K562 (cell line): Measurements from ENCODE around the gene TMEM167A. TPM values are rescaled to one million over a fixed set of nuclear protein-coding genes. Genes with fewer than 3 reads are reported as not detected.

Experiments
- CBX8 ChIP-seq: fragments of 200-600 bp; sonication (generic); IDR thresholded peaks from 2 replicates; pipeline ENCODE4 v1.6.1; 2012; ENCODE audit warnings: borderline replicate concordance, mixed run types, low read depth, mild to moderate bottlenecking, moderate library complexity, mixed read lengths, low read length, control low read depth, inconsistent platforms; ENCODE audit not compliant: poor library complexity, severe bottlenecking; ENCODE audit errors: extremely low read depth
- FOXK1 ChIP-seq: sonication (generic); formaldehyde crosslinking; IDR thresholded peaks from 2 replicates; pipeline ENCODE4 v1.8.0; 2022; ENCODE audit warnings: missing genetic modification reagents, mild to moderate bottlenecking, borderline replicate concordance
- KLF10 ChIP-seq: fragments of 250-450 bp; sonication (Bioruptor Pico); IDR thresholded peaks from 2 replicates; pipeline ENCODE4 v1.6.1; 2021; ENCODE audit warnings: matching md5 sums
- MBD2 ChIP-seq: sonication (generic); IDR thresholded peaks from 2 replicates; pipeline ENCODE4 v1.6.1; 2016; ENCODE audit warnings: low read depth, borderline replicate concordance
- TARDBP ChIP-seq: fragments of 450-650 bp; IDR thresholded peaks from 2 replicates; pipeline ENCODE4 v1.6.1; 2016
- ZC3H8 ChIP-seq: fragments of 450-650 bp; IDR thresholded peaks from 2 replicates; pipeline ENCODE4 v1.6.1; 2017
- ZNF239 ChIP-seq: fragments of 250-450 bp; sonication (Bioruptor Pico); IDR thresholded peaks from 2 replicates; pipeline ENCODE4 v1.4.0; 2020; ENCODE audit warnings: mild to moderate bottlenecking
- polyA plus RNA-seq, 8 experiments: library from polyadenylated mRNA; depleted of rRNA in 4 of 8; stranded (reverse) in 5 of 8; unstranded in 3 of 8; fragments of >200 nt; fragmentation: Nextera tagmentation in 2 of 8; fragmentation: Illumina TruSeq in 1 of 8; extraction: Ambion mirVana in 2 of 8; extraction: Trizol in 1 of 8; gene quantifications; 2 replicates each; pipeline versions ENCODE4 v1.2.1 to v1.2.3, GENCODE V29; 2011 to 2014; ENCODE audit warnings: inconsistent platforms in 1 of 8, missing spikeins in 1 of 8
- total RNA-seq, 7 experiments: library from RNA; depleted of rRNA in 6 of 7; stranded (reverse); fragments of >200 nt in 6 of 7; fragmentation: Illumina TruSeq in 2 of 7; extraction: Trizol in 2 of 7; gene quantifications; 2 replicates each; pipeline versions ENCODE4 v1.2.1 to v1.2.3, GENCODE V29; 2011 to 2021; ENCODE audit warnings: low replicate concordance in 1 of 7
- TF ChIP-seq, protein P1 (sequence below): sonication (generic); formaldehyde crosslinking; IDR thresholded peaks from 2 replicates; pipeline ENCODE4 v1.8.0; 2023; ENCODE audit warnings: missing genetic modification reagents, mild to moderate bottlenecking, borderline replicate concordance
- TF ChIP-seq, protein P2 (sequence below): fragments of 450-650 bp; formaldehyde crosslinking; IDR thresholded peaks from 2 replicates; pipeline ENCODE4 v1.4.0; 2022; ENCODE audit warnings: missing genetic modification characterization
- TF ChIP-seq, protein P3 (sequence below): conservative IDR thresholded peaks from 2 replicates; pipeline ENCODE4 v1.6.1; 2011; ENCODE audit warnings: low read depth, mild to moderate bottlenecking, low read length; ENCODE audit not compliant: control insufficient read depth
- TF ChIP-seq, protein P4 (sequence below): fragments of 450-650 bp; IDR thresholded peaks from 2 replicates; pipeline ENCODE4 v1.6.1; 2018; ENCODE audit warnings: mild to moderate bottlenecking, low read depth; ENCODE audit not compliant: partially characterized antibody
- TF ChIP-seq, protein P5 (sequence below): fragments of 150-350 bp; IDR thresholded peaks from 2 replicates; pipeline ENCODE4 v1.6.1; 2014; ENCODE audit warnings: low read depth, mild to moderate bottlenecking, low read length, borderline replicate concordance

TMEM167A gene
- total and polyA plus RNA-seq, 9 of the 15 experiments (the other 6 are each of a cell fraction or from before 2014, with no cell fraction given): 35.3 to 458 (median 110) TPM

DNA sequence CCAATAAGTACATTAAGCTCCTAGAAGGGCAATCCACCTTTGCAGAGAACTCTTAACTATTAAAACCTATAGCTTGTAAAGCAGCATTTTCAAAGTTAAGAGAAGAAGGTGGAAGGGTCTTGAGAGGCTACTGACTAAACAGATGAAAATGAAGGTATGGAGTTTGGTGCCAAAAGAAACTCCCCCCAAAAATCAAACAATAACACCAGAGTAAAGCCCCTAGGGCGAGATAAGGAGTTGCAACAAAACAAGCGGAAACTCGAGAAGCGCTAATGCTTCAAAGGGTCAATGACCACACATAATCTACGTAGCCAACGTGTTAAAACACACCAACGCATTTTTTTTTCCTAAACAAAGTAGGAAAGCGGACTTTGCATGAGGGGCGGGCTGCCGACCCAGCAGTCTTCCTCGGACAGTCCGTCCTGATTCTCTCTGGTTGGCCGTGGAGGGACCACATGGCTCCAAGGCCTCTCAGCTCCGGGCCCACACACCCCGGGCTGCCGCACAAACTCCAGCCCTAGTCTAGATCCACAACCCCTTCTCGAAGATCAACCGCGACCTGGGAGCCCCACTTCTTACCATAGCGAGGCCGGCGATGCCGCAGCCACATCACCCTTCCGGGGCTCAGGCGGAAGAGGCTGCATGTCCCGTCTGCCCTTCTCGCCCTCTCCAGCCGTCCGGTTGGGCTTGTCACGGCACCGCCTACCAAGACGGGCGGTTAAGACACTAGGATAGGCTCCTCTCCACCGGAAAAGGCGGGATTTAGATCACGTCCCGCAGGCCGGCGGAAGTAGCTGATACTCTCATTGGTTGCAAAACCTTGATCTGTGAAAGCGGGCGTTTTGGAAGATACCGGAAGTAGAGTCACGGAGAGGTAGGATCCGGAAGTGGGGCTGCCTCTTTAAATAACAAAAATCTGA lies at the start of gene TMEM167A, which contains the start of gene XRCC4 (continued):
- no peak for TF ChIP-seq ZC3H8
- no peak for TF ChIP-seq FOXK1 (CRISPR knock-in tag)
- TF ChIP-seq TARDBP: no peak
- TF ChIP-seq, protein P1, sequence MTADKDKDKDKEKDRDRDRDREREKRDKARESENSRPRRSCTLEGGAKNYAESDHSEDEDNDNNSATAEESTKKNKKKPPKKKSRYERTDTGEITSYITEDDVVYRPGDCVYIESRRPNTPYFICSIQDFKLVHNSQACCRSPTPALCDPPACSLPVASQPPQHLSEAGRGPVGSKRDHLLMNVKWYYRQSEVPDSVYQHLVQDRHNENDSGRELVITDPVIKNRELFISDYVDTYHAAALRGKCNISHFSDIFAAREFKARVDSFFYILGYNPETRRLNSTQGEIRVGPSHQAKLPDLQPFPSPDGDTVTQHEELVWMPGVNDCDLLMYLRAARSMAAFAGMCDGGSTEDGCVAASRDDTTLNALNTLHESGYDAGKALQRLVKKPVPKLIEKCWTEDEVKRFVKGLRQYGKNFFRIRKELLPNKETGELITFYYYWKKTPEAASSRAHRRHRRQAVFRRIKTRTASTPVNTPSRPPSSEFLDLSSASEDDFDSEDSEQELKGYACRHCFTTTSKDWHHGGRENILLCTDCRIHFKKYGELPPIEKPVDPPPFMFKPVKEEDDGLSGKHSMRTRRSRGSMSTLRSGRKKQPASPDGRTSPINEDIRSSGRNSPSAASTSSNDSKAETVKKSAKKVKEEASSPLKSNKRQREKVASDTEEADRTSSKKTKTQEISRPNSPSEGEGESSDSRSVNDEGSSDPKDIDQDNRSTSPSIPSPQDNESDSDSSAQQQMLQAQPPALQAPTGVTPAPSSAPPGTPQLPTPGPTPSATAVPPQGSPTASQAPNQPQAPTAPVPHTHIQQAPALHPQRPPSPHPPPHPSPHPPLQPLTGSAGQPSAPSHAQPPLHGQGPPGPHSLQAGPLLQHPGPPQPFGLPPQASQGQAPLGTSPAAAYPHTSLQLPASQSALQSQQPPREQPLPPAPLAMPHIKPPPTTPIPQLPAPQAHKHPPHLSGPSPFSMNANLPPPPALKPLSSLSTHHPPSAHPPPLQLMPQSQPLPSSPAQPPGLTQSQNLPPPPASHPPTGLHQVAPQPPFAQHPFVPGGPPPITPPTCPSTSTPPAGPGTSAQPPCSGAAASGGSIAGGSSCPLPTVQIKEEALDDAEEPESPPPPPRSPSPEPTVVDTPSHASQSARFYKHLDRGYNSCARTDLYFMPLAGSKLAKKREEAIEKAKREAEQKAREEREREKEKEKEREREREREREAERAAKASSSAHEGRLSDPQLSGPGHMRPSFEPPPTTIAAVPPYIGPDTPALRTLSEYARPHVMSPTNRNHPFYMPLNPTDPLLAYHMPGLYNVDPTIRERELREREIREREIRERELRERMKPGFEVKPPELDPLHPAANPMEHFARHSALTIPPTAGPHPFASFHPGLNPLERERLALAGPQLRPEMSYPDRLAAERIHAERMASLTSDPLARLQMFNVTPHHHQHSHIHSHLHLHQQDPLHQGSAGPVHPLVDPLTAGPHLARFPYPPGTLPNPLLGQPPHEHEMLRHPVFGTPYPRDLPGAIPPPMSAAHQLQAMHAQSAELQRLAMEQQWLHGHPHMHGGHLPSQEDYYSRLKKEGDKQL (CRISPR knock-in tag): no peak
- TF ChIP-seq, protein P2, sequence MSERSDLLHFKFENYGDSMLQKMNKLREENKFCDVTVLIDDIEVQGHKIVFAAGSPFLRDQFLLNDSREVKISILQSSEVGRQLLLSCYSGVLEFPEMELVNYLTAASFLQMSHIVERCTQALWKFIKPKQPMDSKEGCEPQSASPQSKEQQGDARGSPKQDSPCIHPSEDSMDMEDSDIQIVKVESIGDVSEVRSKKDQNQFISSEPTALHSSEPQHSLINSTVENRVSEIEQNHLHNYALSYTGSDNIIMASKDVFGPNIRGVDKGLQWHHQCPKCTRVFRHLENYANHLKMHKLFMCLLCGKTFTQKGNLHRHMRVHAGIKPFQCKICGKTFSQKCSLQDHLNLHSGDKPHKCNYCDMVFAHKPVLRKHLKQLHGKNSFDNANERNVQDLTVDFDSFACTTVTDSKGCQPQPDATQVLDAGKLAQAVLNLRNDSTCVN: no peak
- TF ChIP-seq KLF10 (CRISPR knock-in tag): no peak
- TF ChIP-seq MBD2: peak; percentile 78
- TF ChIP-seq, protein P3, sequence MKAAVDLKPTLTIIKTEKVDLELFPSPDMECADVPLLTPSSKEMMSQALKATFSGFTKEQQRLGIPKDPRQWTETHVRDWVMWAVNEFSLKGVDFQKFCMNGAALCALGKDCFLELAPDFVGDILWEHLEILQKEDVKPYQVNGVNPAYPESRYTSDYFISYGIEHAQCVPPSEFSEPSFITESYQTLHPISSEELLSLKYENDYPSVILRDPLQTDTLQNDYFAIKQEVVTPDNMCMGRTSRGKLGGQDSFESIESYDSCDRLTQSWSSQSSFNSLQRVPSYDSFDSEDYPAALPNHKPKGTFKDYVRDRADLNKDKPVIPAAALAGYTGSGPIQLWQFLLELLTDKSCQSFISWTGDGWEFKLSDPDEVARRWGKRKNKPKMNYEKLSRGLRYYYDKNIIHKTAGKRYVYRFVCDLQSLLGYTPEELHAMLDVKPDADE: peak; percentile 35; the same call in 1 of the 2 replicates
- no peak for TF ChIP-seq ZNF239 (CRISPR knock-in tag)
- TF ChIP-seq, protein P4, sequence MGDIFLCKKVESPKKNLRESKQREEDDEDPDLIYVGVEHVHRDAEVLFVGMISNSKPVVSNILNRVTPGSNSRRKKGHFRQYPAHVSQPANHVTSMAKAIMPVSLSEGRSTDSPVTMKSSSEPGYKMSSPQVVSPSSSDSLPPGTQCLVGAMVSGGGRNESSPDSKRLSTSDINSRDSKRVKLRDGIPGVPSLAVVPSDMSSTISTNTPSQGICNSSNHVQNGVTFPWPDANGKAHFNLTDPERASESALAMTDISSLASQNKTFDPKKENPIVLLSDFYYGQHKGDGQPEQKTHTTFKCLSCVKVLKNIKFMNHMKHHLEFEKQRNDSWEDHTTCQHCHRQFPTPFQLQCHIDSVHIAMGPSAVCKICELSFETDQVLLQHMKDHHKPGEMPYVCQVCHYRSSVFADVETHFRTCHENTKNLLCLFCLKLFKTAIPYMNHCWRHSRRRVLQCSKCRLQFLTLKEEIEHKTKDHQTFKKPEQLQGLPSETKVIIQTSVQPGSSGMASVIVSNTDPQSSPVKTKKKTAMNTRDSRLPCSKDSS: no peak
- TF ChIP-seq, protein P5, sequence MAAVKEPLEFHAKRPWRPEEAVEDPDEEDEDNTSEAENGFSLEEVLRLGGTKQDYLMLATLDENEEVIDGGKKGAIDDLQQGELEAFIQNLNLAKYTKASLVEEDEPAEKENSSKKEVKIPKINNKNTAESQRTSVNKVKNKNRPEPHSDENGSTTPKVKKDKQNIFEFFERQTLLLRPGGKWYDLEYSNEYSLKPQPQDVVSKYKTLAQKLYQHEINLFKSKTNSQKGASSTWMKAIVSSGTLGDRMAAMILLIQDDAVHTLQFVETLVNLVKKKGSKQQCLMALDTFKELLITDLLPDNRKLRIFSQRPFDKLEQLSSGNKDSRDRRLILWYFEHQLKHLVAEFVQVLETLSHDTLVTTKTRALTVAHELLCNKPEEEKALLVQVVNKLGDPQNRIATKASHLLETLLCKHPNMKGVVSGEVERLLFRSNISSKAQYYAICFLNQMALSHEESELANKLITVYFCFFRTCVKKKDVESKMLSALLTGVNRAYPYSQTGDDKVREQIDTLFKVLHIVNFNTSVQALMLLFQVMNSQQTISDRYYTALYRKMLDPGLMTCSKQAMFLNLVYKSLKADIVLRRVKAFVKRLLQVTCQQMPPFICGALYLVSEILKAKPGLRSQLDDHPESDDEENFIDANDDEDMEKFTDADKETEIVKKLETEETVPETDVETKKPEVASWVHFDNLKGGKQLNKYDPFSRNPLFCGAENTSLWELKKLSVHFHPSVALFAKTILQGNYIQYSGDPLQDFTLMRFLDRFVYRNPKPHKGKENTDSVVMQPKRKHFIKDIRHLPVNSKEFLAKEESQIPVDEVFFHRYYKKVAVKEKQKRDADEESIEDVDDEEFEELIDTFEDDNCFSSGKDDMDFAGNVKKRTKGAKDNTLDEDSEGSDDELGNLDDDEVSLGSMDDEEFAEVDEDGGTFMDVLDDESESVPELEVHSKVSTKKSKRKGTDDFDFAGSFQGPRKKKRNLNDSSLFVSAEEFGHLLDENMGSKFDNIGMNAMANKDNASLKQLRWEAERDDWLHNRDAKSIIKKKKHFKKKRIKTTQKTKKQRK: peak; percentile 65; the same call in 1 of the 2 replicates
- TF ChIP-seq CBX8: no peak
